Brain microvascular endothelial cell (primary cell): ENCODE data around the gene CSAD.

Source experiments
- DNase-seq: peaks from one replicate; pipeline ENCODE4 v3.0.0-alpha.2; 2020
- H3K27ac ChIP-seq: fragments of 250-450 bp; sonication (Bioruptor Pico); 2 replicates; pipeline ENCODE4 v1.5.1; 2020; ENCODE audit warnings: mild to moderate bottlenecking, moderate library complexity
- H3K27me3 ChIP-seq: fragments of 250-450 bp; sonication (Bioruptor Pico); replicated peaks from 2 replicates; pipeline ENCODE4 v1.5.1; 2020; ENCODE audit warnings: mild to moderate bottlenecking
- H3K36me3 ChIP-seq: fragments of 250-450 bp; sonication (Bioruptor Pico); replicated peaks from 2 replicates; pipeline ENCODE4 v1.5.1; 2020; ENCODE audit warnings: mild to moderate bottlenecking
- H3K4me3 ChIP-seq: 2 replicates; pipeline ENCODE4 v1.5.1; 2011; ENCODE audit warnings: low read depth, mild to moderate bottlenecking, control low read depth, low read length, moderate library complexity
- in situ Hi-C: cut with HindIII; loops from 2 replicates; pipeline ENCODE4 v1.10.0; 2017; ENCODE audit warnings: low sequenced_read_pairs, low pct_ligation_motif_present
- TF ChIP-seq, protein P1 (sequence below): IDR thresholded peaks from 2 replicates; pipeline ENCODE4 v1.5.1; 2011; ENCODE audit warnings: low read depth, mild to moderate bottlenecking, moderate library complexity, low read length, control low read depth, inconsistent platforms; ENCODE audit errors: missing control alignments

CSAD gene

DNA sequence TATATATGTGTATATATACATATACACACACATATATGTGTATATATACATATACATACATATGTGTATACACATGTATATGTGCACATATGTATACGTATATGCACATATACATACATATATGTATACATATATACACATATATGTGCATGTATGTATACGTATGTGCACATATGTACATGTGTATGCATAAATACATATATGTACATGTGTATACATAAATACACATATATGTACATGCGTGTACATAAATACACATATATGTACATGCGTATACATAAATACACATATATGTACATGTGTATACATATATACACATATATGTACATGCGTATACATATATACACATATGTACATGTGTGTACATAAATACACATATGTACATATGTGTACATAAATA is 33.5 kb downstream of the CSAD start:
- no peak for DNase-seq
- Histone ChIP-seq H3K4me3 (no peak overlapping the region), H3K27ac (no peak overlapping the region), H3K36me3 (no peaks in the 10 kb centered on the region), H3K27me3 (no peaks in the 10 kb centered on the region)
- TF ChIP-seq, protein P1, sequence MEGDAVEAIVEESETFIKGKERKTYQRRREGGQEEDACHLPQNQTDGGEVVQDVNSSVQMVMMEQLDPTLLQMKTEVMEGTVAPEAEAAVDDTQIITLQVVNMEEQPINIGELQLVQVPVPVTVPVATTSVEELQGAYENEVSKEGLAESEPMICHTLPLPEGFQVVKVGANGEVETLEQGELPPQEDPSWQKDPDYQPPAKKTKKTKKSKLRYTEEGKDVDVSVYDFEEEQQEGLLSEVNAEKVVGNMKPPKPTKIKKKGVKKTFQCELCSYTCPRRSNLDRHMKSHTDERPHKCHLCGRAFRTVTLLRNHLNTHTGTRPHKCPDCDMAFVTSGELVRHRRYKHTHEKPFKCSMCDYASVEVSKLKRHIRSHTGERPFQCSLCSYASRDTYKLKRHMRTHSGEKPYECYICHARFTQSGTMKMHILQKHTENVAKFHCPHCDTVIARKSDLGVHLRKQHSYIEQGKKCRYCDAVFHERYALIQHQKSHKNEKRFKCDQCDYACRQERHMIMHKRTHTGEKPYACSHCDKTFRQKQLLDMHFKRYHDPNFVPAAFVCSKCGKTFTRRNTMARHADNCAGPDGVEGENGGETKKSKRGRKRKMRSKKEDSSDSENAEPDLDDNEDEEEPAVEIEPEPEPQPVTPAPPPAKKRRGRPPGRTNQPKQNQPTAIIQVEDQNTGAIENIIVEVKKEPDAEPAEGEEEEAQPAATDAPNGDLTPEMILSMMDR = no peak
- in situ Hi-C loops = no loop called here

DNA sequence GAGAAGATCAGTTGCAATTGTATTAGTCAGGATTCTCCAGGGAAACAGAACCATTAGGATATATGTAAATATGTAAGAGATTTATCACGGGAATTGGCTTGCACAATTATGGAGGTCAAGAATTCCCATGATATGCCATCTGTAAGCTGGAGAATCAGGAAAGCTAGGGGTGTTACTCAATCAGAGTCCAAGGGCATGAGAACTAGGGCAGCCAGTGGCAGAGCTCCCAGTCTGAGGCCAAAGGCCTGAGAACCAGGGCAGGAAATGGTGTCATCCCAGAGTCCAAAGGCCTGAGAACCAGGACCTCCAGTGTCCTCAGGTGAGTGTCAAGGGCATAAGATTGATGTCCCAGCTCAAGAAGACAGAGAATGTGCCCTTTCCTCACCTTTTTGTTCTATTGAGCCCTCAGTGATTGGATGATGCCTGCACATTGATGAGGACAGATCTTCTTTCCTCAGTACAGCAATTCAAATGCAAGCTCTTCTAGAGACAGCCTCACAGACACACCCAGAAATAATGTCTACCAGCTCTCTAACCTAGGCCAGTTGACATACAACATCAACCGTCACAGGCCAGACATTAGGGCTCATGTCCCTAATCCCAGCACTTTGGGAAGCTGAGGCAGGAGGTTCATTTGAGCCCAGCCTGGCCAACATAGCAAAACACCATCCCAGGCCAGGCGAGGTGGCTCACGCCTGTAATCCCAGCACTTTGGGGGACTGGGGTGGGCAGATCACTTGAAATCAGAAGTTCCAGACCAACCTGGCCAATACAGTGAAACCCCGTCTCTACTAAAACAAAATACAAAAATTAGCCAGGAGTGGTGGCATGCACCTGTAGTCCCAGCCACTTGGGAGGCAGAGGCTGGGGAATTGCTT is 35.1 kb downstream of the CSAD start:
- H3K4me3 ChIP-seq = no peak overlapping the region
- H3K36me3 ChIP-seq = no peaks in the 10 kb centered on the region
- TF ChIP-seq, protein P1 = no peak
- H3K27me3 ChIP-seq = no peaks in the 10 kb centered on the region
- no peak overlapping the region for H3K27ac ChIP-seq
- DNase-seq = no peak
- in situ Hi-C loops = no loop called here

DNA sequence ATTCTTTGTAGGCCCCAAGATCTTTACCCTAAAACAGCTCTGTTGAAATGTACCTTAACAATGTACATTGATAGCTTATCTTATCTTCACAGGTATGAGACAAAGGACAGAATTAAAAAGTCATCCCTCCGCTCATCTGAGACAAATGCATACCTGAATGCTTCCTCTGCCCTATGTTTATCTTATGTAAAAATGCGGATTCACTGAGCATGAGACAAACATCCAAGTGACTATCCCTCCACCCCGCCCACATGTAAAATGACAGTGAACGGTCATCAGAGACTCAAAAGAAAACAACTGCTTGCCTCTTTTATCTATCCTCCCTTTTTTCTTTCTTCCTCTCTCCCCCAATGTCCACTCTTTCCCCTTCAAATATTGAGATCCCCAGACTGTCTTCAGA is 37.4 kb downstream of the CSAD start:
- in situ Hi-C loops = no loop called here
- H3K36me3 ChIP-seq = no peaks in the 10 kb centered on the region
- H3K27me3 ChIP-seq = no peaks in the 10 kb centered on the region
- no peak for DNase-seq
- TF ChIP-seq, protein P1 = no peak
- H3K27ac ChIP-seq = no peak overlapping the region
- no peak overlapping the region for H3K4me3 ChIP-seq

DNA sequence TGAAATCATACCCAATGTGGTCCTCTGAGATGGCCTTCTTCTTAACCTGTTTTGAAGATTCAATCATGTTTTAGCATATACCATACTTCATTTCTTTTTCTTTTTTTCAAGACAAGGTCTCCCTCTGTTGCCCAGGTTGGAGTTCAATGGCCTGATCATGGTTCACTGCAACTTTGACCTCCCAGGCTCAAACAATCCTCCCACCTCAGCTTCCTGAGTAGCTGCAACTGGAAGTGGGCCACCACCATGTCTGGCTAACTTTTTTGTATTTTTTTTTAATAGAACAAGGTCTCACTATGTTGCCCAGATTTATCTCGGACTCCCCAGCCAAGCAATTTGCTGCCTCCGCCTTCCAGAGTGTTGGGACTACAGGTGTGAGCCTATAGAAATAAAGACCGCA is 47.0 kb downstream of the CSAD start:
- no peak overlapping the region for H3K27ac ChIP-seq
- H3K27me3 ChIP-seq = no peaks in the 10 kb centered on the region
- in situ Hi-C loops = no loop called here
- H3K36me3 ChIP-seq = no peaks in the 10 kb centered on the region
- TF ChIP-seq, protein P1 = no peak
- no peak for DNase-seq
- no peak overlapping the region for H3K4me3 ChIP-seq

DNA sequence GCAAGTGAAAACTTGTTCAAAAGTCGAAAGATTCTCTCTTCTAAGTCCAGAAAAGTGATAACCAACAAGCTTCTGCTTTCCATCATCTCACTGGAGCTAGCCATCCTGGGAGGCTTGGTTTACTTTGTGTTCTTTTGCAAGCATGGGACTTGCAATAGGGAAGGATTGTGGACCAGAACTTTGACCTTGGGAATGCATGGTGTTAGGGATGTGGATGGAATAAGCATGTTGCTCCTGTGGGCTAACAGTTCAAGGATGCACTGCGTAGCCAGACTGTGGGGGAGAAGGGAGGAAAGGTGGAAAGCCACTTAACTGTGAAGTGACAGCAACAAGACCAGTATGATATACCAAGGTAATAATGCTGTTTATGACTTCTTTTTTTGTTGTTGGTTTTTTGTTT is 48.9 kb downstream of the CSAD start:
- Histone ChIP-seq H3K4me3 (no peak overlapping the region), H3K27ac (no peak overlapping the region), H3K36me3 (no peaks in the 10 kb centered on the region), H3K27me3 (no peaks in the 10 kb centered on the region)
- TF ChIP-seq, protein P1 = no peak
- in situ Hi-C loops = no loop called here
- no peak for DNase-seq
